GM11168 (cell line): Measurements from ENCODE around the gene P2RY6.

ENCODE experiments used
- in situ Hi-C: fragments of 300-500 bp; cut with MboI; formaldehyde crosslinking; loops from one replicate; pipeline ENCODE4 v1.12.0; 2022; ENCODE audit warnings: low sequenced_read_pairs; ENCODE audit not compliant: unreplicated experiment

Gene P2RY6

GRCh38 chr11:73293356-73293936 is 21.3 kb downstream of the P2RY6 start:
- in situ Hi-C loops = no loop called here

GRCh38 chr11:73294604-73295003 is 22.5 kb downstream of the P2RY6 start:
- in situ Hi-C loops = no loop called here

GRCh38 chr11:73295241-73295995 is 23.3 kb downstream of the P2RY6 start:
- in situ Hi-C loops = no loop called here

GRCh38 chr11:73295996-73296318 is 23.8 kb downstream of the P2RY6 start:
- in situ Hi-C loops = no loop called here

- in situ Hi-C loops = no loop called here
These were observed 24.5 kb downstream of the P2RY6 start for GRCh38 chr11:73296501-73297230.

GRCh38 chr11:73297231-73297590 is 25.1 kb downstream of the P2RY6 start:
- in situ Hi-C loops = no loop called here

GRCh38 chr11:73297702-73298101 is 25.6 kb downstream of the P2RY6 start:
- in situ Hi-C loops = no loop called here

GRCh38 chr11:73298233-73298632 is 26.1 kb downstream of the P2RY6 start:
- in situ Hi-C loops = no loop called here

- in situ Hi-C loops = loop anchor here (5.0 kb wide), 1 partner anchor 38 kb away; no protein-coding TSS in a partner anchor
These were observed 27.6 kb downstream of the P2RY6 start for GRCh38 chr11:73299751-73300150.

GRCh38 chr11:73306069-73306841 is 34.1 kb downstream of the P2RY6 start:
- in situ Hi-C loops = no loop called here

- in situ Hi-C loops = no loop called here
These were observed 34.8 kb downstream of the P2RY6 start for GRCh38 chr11:73306977-73307322.

GRCh38 chr11:73307323-73308002 is 35.3 kb downstream of the P2RY6 start:
- in situ Hi-C loops = no loop called here

GRCh38 chr11:73308003-73308960 is 36.1 kb downstream of the P2RY6 start, which contains the start of gene ARHGEF17:
TSS of gene ARHGEF17 (plus strand) at chr11:73308276. CDS start at chr11:73308639, 363 bp downstream.
- in situ Hi-C loops = no loop called here

- in situ Hi-C loops = no loop called here
These were observed 37.1 kb downstream of the P2RY6 start for GRCh38 chr11:73308961-73309919.

GRCh38 chr11:73310076-73310475 is 37.9 kb downstream of the P2RY6 start:
- in situ Hi-C loops = no loop called here

GRCh38 chr11:73310661-73311393 is 38.7 kb downstream of the P2RY6 start:
- in situ Hi-C loops = no loop called here

- in situ Hi-C loops = no loop called here
These were observed 39.3 kb downstream of the P2RY6 start for GRCh38 chr11:73311394-73311869.
